HFF-Myc (cell line): ENCODE results near the gene C6orf47.

Source experiments
- DNase-seq: peaks from one replicate; pipeline ENCODE4 v3.0.0-alpha.2; 2011; ENCODE audit warnings: low read depth; ENCODE audit errors: extremely low read depth
- H3K4me3 ChIP-seq: replicated peaks from 2 replicates; pipeline ENCODE4 v1.5.1; 2011; ENCODE audit warnings: low read depth, mild to moderate bottlenecking, control low read depth, low read length
- CTCF ChIP-seq: IDR thresholded peaks from 2 replicates; pipeline ENCODE4 v1.5.1; 2012; ENCODE audit warnings: mild to moderate bottlenecking, low read depth, low read length, control low read depth; ENCODE audit errors: missing control alignments

Gene C6orf47

GRCh38 chr6:31633447-31633846, 27.1 kb downstream of the C6orf47 start:
- no peak for TF ChIP-seq CTCF
- no peak for DNase-seq
- H3K4me3 ChIP-seq = no peak overlapping the region

- no peak for TF ChIP-seq CTCF
- DNase-seq = no peak
- no peak overlapping the region for H3K4me3 ChIP-seq
Observed at GRCh38 chr6:31632279-31632946, 28.2 kb downstream of the C6orf47 start.

GRCh38 chr6:31631681-31632278, 28.8 kb downstream of the C6orf47 start:
- H3K4me3 ChIP-seq = no peak overlapping the region
- no peak for DNase-seq
- no peak for TF ChIP-seq CTCF

GRCh38 chr6:31631209-31631608, 29.4 kb downstream of the C6orf47 start:
- H3K4me3 ChIP-seq = no peak overlapping the region
- no peak for DNase-seq

GRCh38 chr6:31630177-31630934, 30.2 kb downstream of the C6orf47 start:
- DNase-seq = no peak
- TF ChIP-seq CTCF = no peak
- H3K4me3 ChIP-seq = no peak overlapping the region

More at GRCh38 chr6:31631209-31631608, 29.4 kb downstream of the C6orf47 start:
- TF ChIP-seq CTCF = no peak

GRCh38 chr6:31629014-31629413, 31.6 kb downstream of the C6orf47 start:
- H3K4me3 ChIP-seq = no peak overlapping the region
- no peak for DNase-seq
- no peak for TF ChIP-seq CTCF
